ENCODE results near the gene NLGN4Y. TPM values are rescaled to one million over a fixed set of nuclear protein-coding genes. Genes with fewer than 3 reads are reported as not detected.
"Not testable (repeated sequence)": the region's sequence is repeated elsewhere in the genome, so short reads cannot be mapped to it uniquely, and the experiment has no call there.

NLGN4Y gene
- total RNA-seq, 4 donors from 2014 or later: 44.5 to 49.8 TPM; not detected in 2

DNA sequence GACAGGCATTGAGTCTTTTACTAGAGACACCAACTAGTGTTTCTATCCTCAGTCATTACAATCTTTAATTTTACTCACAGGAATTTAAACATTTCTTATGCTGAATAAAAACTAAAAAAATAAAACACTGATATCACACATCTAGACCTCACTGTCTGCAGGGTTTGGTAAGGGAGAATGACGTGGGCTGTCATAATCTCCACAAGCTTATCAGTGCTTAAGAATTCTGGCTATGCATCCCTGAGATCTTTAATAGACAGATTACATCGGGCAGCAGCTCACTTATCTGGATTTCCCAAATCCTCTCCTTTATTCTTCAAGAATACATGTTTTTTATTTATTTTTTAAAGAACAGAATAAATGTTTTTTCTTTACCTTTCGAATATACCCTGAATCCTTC lies 313.1 kb downstream of the NLGN4Y start:
- TF ChIP-seq POLR2A (IDR thresholded peaks at IDR 0.05): no peak
- TF ChIP-seq, protein P1, sequence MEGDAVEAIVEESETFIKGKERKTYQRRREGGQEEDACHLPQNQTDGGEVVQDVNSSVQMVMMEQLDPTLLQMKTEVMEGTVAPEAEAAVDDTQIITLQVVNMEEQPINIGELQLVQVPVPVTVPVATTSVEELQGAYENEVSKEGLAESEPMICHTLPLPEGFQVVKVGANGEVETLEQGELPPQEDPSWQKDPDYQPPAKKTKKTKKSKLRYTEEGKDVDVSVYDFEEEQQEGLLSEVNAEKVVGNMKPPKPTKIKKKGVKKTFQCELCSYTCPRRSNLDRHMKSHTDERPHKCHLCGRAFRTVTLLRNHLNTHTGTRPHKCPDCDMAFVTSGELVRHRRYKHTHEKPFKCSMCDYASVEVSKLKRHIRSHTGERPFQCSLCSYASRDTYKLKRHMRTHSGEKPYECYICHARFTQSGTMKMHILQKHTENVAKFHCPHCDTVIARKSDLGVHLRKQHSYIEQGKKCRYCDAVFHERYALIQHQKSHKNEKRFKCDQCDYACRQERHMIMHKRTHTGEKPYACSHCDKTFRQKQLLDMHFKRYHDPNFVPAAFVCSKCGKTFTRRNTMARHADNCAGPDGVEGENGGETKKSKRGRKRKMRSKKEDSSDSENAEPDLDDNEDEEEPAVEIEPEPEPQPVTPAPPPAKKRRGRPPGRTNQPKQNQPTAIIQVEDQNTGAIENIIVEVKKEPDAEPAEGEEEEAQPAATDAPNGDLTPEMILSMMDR (IDR thresholded peaks at IDR 0.05): no peak
- intact Hi-C loops (cut with DNase I): no loop called here
- WGBS, 2 donors: 87 to 93% methylated on average over 3 of the region's 3 CpGs

DNA sequence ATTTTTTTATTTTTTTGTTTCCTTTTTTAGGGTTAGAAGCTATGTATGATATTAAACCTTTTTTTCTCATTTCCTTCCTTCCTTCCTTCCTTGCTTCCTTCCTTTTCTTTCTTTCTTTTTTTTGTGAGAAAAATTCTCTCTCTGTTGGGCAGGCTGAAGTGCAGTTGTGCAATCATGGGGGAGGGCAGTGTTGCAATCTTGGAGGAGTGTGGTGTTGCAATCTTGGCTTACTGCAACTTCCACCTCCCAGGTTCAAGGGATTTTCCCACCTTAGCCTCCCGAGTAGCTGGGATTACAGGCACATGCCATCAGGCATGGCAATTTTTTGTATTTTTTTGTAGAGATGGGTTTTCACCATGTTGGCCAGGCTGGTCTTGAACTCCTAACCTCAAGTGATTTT lies 326.4 kb downstream of the NLGN4Y start:
- 64 to 71% methylated on average over 1 of the region's 1 CpG for WGBS, 2 donors
- no peak overlapping the region for H3K4me3 ChIP-seq (replicated peaks in 1 of 3)
- intact Hi-C loops (cut with DNase I): no loop called here
- no peak overlapping the region for H3K27ac ChIP-seq
- TF ChIP-seq, protein P1 (IDR thresholded peaks at IDR 0.05): no peak
- TF ChIP-seq POLR2A (IDR thresholded peaks at IDR 0.05): no peak
- no peak for DNase-seq
- no peaks in the 10 kb centered on the region for H3K9me3 ChIP-seq
- no peaks in the 10 kb centered on the region for H3K4me1 ChIP-seq
- H3K27me3 ChIP-seq: no peaks in the 10 kb centered on the region
- H3K36me3 ChIP-seq: no peaks in the 10 kb centered on the region

More for the DNA sequence above, 313.1 kb downstream of the NLGN4Y start:
- no peaks in the 10 kb centered on the region for H3K27me3 ChIP-seq
- no peaks in the 10 kb centered on the region for H3K36me3 ChIP-seq
- no peaks in the 10 kb centered on the region for H3K4me1 ChIP-seq
- H3K9me3 ChIP-seq: no peaks in the 10 kb centered on the region
- no peak overlapping the region for H3K4me3 ChIP-seq (replicated peaks in 1 of 3)
- H3K27ac ChIP-seq: no peak overlapping the region
- no peak for DNase-seq

DNA sequence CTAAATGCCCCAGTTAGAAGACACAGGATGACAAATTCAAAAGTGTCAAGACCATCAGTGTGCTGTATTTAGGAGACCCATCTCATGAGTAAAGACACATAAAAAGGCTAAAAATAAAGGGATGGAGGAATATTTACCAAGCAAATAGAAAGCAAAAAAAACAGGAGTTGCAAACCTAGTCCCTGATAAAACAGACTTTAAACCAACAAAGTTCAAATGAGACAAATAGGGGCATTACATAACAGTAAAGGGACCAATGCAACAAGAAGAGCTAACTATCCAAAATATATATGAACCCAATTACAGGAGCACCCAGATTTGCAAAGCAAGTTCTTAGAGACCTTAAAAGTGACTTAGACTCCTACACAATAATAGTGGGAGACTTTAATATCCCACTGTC lies 336.1 kb downstream of the NLGN4Y start:
- TF ChIP-seq, protein P1 (IDR thresholded peaks at IDR 0.05): no peak
- TF ChIP-seq POLR2A (IDR thresholded peaks at IDR 0.05): no peak

DNA sequence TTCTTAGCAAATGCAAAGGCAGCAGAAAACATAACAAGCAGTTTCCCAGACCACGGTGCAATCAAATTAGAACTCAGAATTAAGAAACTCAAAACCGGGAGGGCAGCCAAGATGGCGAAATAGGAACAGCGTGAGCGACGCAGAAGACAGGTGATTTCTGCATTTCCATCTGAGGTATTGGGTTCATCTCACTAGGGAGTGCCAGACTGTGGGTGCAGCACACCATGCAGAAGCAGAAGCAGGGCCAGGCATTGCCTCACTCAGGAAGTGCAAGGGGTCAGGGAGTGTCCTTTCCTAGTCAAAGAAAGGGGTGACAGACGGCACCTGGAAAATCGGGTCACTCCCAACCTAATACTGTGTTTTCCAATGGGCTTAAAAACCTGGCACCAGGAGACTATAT lies 336.7 kb downstream of the NLGN4Y start:
- H3K27me3 ChIP-seq; H3K9me3 ChIP-seq; H3K27ac ChIP-seq; H3K4me3 ChIP-seq (replicated peaks in 1 of 3); DNase-seq; intact Hi-C loops (cut with DNase I); H3K4me1 ChIP-seq; H3K36me3 ChIP-seq: not testable (repeated sequence)
- WGBS, 2 donors: 77 to 84% methylated on average over 8 of the region's 8 CpGs

More for the DNA sequence above, 336.1 kb downstream of the NLGN4Y start:
- Histone ChIP-seq H3K27me3 (no peaks in the 10 kb centered on the region), H3K4me3 (replicated peaks in 1 of 3) (no peak overlapping the region), H3K9me3 (no peaks in the 10 kb centered on the region), H3K36me3 (no peaks in the 10 kb centered on the region), H3K27ac (no peak overlapping the region), H3K4me1 (no peaks in the 10 kb centered on the region)
- no peak for DNase-seq
- intact Hi-C loops (cut with DNase I): no loop called here

DNA sequence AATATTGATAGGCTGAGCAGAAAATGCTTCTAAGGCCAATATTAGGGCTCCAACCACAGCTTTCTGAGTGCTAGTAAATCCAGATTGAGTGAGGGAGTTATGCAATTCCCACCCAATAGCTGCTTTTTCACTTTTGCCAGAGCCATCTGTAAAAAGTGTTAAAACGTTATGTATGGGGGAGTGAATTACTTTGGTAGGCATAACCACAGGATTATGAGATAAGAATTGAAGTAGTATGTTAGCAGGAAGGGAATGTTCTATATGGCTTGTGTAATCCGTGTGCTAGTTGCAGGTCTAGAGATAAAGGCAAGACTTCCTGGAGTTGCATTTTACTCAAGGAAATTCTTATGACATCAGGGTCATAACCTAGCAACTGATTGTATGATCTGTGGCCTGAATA lies 347.6 kb downstream of the NLGN4Y start:
- intact Hi-C loops (cut with DNase I): no loop called here
- Histone ChIP-seq H3K27me3 (no peaks in the 10 kb centered on the region), H3K4me1 (no peaks in the 10 kb centered on the region), H3K36me3 (no peaks in the 10 kb centered on the region), H3K4me3 (replicated peaks in 1 of 3) (no peak overlapping the region), H3K9me3 (no peaks in the 10 kb centered on the region), H3K27ac (no peak overlapping the region)
- TF ChIP-seq, protein P1 (IDR thresholded peaks at IDR 0.05): no peak
- TF ChIP-seq POLR2A (IDR thresholded peaks at IDR 0.05): no peak
- 59 to 71% methylated on average over 2 of the region's 2 CpGs for WGBS, 2 donors
- DNase-seq: no peak
